ENCODE measurements around the gene ZNF730. TPM values are rescaled to one million over a fixed set of nuclear protein-coding genes. Genes with fewer than 3 reads are reported as not detected.

Gene ZNF730
- 0.25 TPM in 1 of 2 replicates, not detected in the other for total RNA-seq

DNA sequence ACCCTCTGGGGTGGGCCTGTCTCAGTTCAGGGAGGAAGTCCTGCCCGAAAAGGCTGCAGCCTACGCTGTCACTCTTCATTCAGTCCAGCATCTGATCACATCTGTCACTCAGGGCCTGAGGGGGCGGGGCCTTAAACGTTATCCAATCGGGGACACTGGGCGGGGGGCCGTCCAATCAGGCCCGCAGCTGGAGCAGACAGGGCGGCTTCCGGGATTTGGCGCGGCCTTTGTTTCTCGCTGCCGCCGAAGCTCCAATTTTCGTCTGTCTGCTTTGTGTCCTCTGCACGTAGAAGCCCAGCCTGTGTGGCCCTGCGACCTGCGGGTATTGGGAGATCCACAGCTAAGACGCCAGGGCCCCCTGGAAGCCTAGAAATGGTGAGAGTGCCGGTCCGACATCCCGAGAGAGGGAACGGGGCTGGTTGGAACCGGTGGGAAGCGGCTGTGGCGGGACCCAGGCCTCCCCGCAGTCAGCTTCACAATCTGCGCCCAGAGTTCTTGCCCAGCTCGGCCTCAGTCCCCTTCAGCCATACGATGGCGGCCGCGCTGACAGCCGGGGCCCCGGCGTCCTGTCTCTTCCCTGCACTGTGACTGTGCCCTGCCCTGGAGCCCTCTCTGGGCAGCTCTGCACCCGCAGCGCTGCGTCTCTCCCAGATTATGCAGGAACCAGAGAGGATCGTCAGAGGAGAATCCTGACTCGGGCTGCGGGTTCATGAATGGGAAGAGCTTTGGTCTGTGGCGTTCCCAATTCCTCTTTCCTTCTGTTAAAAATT is at the start of gene ZNF730:
TSS of gene ZNF730 (plus strand) at position 224 of the 770 bp plus-strand sequence. CDS start at position 373, 149 bp downstream.

Other genes starting within 250 kb of the ZNF730 start
- 0.12 and 0.24 TPM in 2 replicates for gene ZNF728, start 113.8 kb upstream of the ZNF730 start, total RNA-seq
- 1.6 and 1.9 TPM in 2 replicates for gene ZNF724, start 133.4 kb downstream of the ZNF730 start, total RNA-seq

All from cardiac ventricle fibroblast (primary cell).